ENCODE data around the gene MAST4. TPM values are rescaled to one million over a fixed set of nuclear protein-coding genes. Genes with fewer than 3 reads are reported as not detected.

Gene MAST4
- total and polyA plus RNA-seq, 2 of the 4 experiments (the other 2 are of a cell fraction), result 4.8 to 6.8 TPM

GRCh38 chr5:67190410-67190809 lies 594.2 kb downstream of the MAST4 start:
- H3K4me1 ChIP-seq (ENCODE audit: control insufficient read depth, insufficient read depth, low read length), result no peaks in the 10 kb centered on the region
- no peak overlapping the region for H2BK5ac ChIP-seq (ENCODE audit: low read depth, low read length, poor library complexity, severe bottlenecking)
- H3K27ac ChIP-seq (ENCODE audit: insufficient read depth, low read length), result no peak overlapping the region
- ChIA-PET CTCF (no interaction called here), POLR2A (ENCODE audit: unreplicated experiment) (no interaction called here)
- no peaks in the 10 kb centered on the region for H3K36me3 ChIP-seq (ENCODE audit: control insufficient read depth, insufficient read depth, low read length)
- H2BK120ac ChIP-seq (ENCODE audit: low read depth, low read length), result no peak overlapping the region
- no peak overlapping the region for H3K4me2 ChIP-seq (ENCODE audit: low read depth, low read length)
- WGBS, 2 experiments (ENCODE audit: extremely low coverage in 2 of 2, insufficient read length in 1 of 2), result 89% methylated on average over 3 of the region's 4 CpGs; no CpG with 5 or more reads in 1 of the 2 experiments
- no peak overlapping the region for H3K4ac ChIP-seq (ENCODE audit: low read depth, low read length)
- no peak overlapping the region for H3K14ac ChIP-seq (replicated peaks; ENCODE audit: low read depth, low read length)
- H2AFZ ChIP-seq (replicated peaks; ENCODE audit: low read length, poor library complexity), result no peak overlapping the region
- H2BK15ac ChIP-seq (ENCODE audit: low read depth, low read length), result no peak overlapping the region
- H3K23ac ChIP-seq (ENCODE audit: low read depth, low read length), result no peak overlapping the region
- H4K91ac ChIP-seq (ENCODE audit: insufficient read depth, low read depth, low read length), result no peak overlapping the region
- no TSS peak for BruUV-seq (replicated peaks)
- in situ Hi-C loops (cut with MboI; ENCODE audit: low sequenced_read_pairs) (no loop called here), dilution Hi-C loops (cut with HindIII; ENCODE audit: low sequenced_read_pairs, unreplicated experiment) (no loop called here), intact Hi-C loops (cut with micrococcal nuclease) (no loop called here)
- H4K8ac ChIP-seq (ENCODE audit: low read depth in 2 of 2, low read length in 2 of 2), result no peak overlapping the region
- no peaks in the 10 kb centered on the region for H3K27me3 ChIP-seq (ENCODE audit: control insufficient read depth, insufficient read depth, low read length)
- H3K56ac ChIP-seq (ENCODE audit: extremely low read depth, insufficient read depth, low read length), result no peak overlapping the region
- H4K20me1 ChIP-seq (ENCODE audit: insufficient read depth, low read length), result no peaks in the 10 kb centered on the region
- ATAC-seq (ENCODE audit: low read depth), result no peak
- 0 out of 2 replicates have a peak, but pooled peaks cover 2% of the 10 kb centered on the region for H3K9me3 ChIP-seq (ENCODE audit: control insufficient read depth, insufficient read depth, low read length)
- no peak overlapping the region for H3K4me3 ChIP-seq (ENCODE audit: insufficient read depth, low read depth, low read length)
- no peaks in the 10 kb centered on the region for H3K9me1 ChIP-seq (ENCODE audit: insufficient read depth, low read length)
- H3K9ac ChIP-seq (ENCODE audit: low read depth, low read length), result no peak overlapping the region
- no peak overlapping the region for H2AK5ac ChIP-seq (ENCODE audit: low read depth, low read length)
- no peak overlapping the region for H4K5ac ChIP-seq (ENCODE audit: low read depth, low read length)
- no peak overlapping the region for H2BK20ac ChIP-seq (ENCODE audit: low read depth, low read length)
- DNase-seq, result no peak
- TF ChIP-seq MXI1 (IDR thresholded peaks at IDR 0.05; ENCODE audit: borderline replicate concordance, low read depth, low read length), result no peak
- TF ChIP-seq RFX5 (IDR thresholded peaks at IDR 0.05; ENCODE audit: low read depth, low read length), result no peak
- TF ChIP-seq POLR2A (IDR thresholded peaks at IDR 0.05; ENCODE audit: low read depth, low read length), result no peak
- TF ChIP-seq, protein P1, sequence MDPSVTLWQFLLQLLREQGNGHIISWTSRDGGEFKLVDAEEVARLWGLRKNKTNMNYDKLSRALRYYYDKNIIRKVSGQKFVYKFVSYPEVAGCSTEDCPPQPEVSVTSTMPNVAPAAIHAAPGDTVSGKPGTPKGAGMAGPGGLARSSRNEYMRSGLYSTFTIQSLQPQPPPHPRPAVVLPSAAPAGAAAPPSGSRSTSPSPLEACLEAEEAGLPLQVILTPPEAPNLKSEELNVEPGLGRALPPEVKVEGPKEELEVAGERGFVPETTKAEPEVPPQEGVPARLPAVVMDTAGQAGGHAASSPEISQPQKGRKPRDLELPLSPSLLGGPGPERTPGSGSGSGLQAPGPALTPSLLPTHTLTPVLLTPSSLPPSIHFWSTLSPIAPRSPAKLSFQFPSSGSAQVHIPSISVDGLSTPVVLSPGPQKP (IDR thresholded peaks at IDR 0.05; ENCODE audit: borderline replicate concordance, low read depth, low read length), result no peak
- no peak for TF ChIP-seq BHLHE40 (IDR thresholded peaks at IDR 0.05; ENCODE audit: low read depth, low read length)
- no peak for TF ChIP-seq CEBPB (IDR thresholded peaks at IDR 0.05; ENCODE audit: low read depth, low read length)
- no peak for TF ChIP-seq MAFK (IDR thresholded peaks at IDR 0.05; ENCODE audit: low read depth, low read length)
- TF ChIP-seq, protein P2, sequence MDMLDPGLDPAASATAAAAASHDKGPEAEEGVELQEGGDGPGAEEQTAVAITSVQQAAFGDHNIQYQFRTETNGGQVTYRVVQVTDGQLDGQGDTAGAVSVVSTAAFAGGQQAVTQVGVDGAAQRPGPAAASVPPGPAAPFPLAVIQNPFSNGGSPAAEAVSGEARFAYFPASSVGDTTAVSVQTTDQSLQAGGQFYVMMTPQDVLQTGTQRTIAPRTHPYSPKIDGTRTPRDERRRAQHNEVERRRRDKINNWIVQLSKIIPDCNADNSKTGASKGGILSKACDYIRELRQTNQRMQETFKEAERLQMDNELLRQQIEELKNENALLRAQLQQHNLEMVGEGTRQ (IDR thresholded peaks at IDR 0.05; ENCODE audit: low read depth, low read length), result no peak
- TF ChIP-seq RAD21 (IDR thresholded peaks at IDR 0.05; ENCODE audit: low read length), result no peak
- no peak for TF ChIP-seq CTCF (conservative IDR thresholded peaks at IDR 0.05; ENCODE audit: low read depth, low read length)
- no peak overlapping the region for H3K18ac ChIP-seq (ENCODE audit: low read depth, low read length)
- H3K79me1 ChIP-seq (ENCODE audit: low read depth in 1 of 2, low read length in 2 of 2), result no peaks in the 10 kb centered on the region
- H2AK9ac ChIP-seq (replicated peaks; ENCODE audit: low read depth, low read length, poor library complexity), result no peak overlapping the region

Measured in IMR-90 (cell line).